Activated naive CD8-positive, alpha-beta T cell treated with anti-CD3 and anti-CD28 coated beads, Interleukin-2, amount 10 ng/mL, durations not matched to agents 7 days and 5 days (primary cell): ENCODE results near the gene SCARB2. TPM values are rescaled to one million over a fixed set of nuclear protein-coding genes. Genes with fewer than 3 reads are reported as not detected.
"Not testable (repeated sequence)": the region's sequence is repeated elsewhere in the genome, so short reads cannot be mapped to it uniquely, and the experiment has no call there.

Source experiments
- ATAC-seq: fragments of 150-1000 bp; cut with Tn5 transposase; one replicate; pipeline ENCODE4 v1.10.0; 2021; ENCODE audit warnings: low read depth, moderate library complexity
- POLR2A ChIA-PET: fragments of 350-600 bp; sonication (Branson Sonifier 250); formaldehyde crosslinking; loops from one replicate; lab custom pipeline; 2021; ENCODE audit warnings: antibody characterized with exemption; lab: Charles Lee
- DNase-seq: peaks from one replicate; pipeline ENCODE4 v3.0.0; 2021
- H3K27ac Mint-ChIP-seq: one replicate; pipeline ENCODE4 v1.8.0; 2022; ENCODE audit warnings: mild to moderate bottlenecking, mixed read lengths
- H3K27me3 Mint-ChIP-seq: one replicate; pipeline ENCODE4 v1.8.0; 2022; ENCODE audit warnings: mild to moderate bottlenecking, moderate library complexity, mixed read lengths
- H3K36me3 Mint-ChIP-seq: one replicate; pipeline ENCODE4 v1.8.0; 2021; ENCODE audit warnings: mild to moderate bottlenecking, mixed read lengths
- H3K4me1 Mint-ChIP-seq: one replicate; pipeline ENCODE4 v1.8.0; 2021; ENCODE audit warnings: mixed read lengths
- H3K4me3 Mint-ChIP-seq: one replicate; pipeline ENCODE4 v1.8.0; 2022; ENCODE audit warnings: mild to moderate bottlenecking, moderate library complexity, mixed read lengths
- H3K9me3 Mint-ChIP-seq: one replicate; pipeline ENCODE4 v1.8.0; 2021; ENCODE audit warnings: mixed read lengths
- total RNA-seq, 2 experiments: library from RNA; stranded (reverse); gene quantifications; one replicate each; pipeline ENCODE4 v1.2.3, GENCODE V29; 2021

SCARB2 gene
- total RNA-seq = 10 to 100 TPM; 16.3 to 18.4 TPM

- Mint-ChIP-seq H3K36me3 (no peaks in the 10 kb centered on the region), H3K27ac (peak within 1 kb of the TSS; percentile 85), H3K9me3 (no peaks in the 10 kb centered on the region), H3K27me3 (peaks cover 16% of the 10 kb centered on the region), H3K4me1 (peaks cover 31% of the 10 kb centered on the region), H3K4me3 (peak within 1 kb of the TSS; percentile 86)
- DNase-seq = peak; percentile 81
- peak; percentile 78 for ATAC-seq
- POLR2A ChIA-PET = interaction anchor here (0.7 to 1.1 kb wide), 4 partner anchors 9 to 1547 kb away, joined by 3 to 4 read pairs (median 3); partner anchors contain the start of gene NUP54
Measured at GRCh38 chr4:76213415-76214176, at the start of gene SCARB2. Gene SCARB2 (minus strand): TSS chr4:76213824. CDS start chr4:76213543, 281 bp downstream.

GRCh38 chr4:76260571-76260970 is 46.9 kb upstream of the SCARB2 start:
- DNase-seq (no peak), ATAC-seq (no peak)
- Mint-ChIP-seq H3K9me3 (no peaks in the 10 kb centered on the region), H3K4me1 (no peaks in the 10 kb centered on the region), H3K27me3 (peaks cover 17% of the 10 kb centered on the region), H3K36me3 (no peaks in the 10 kb centered on the region), H3K27ac (no peak overlapping the region), H3K4me3 (no peak overlapping the region)
- POLR2A ChIA-PET = no interaction called here

GRCh38 chr4:76257824-76258223 is 44.2 kb upstream of the SCARB2 start:
- DNase-seq (no peak), ATAC-seq (no peak)
- Mint-ChIP-seq H3K27me3 (peaks cover 37% of the 10 kb centered on the region), H3K27ac (no peak overlapping the region), H3K36me3 (no peaks in the 10 kb centered on the region), H3K9me3 (no peaks in the 10 kb centered on the region), H3K4me1 (no peaks in the 10 kb centered on the region), H3K4me3 (no peak overlapping the region)
- POLR2A ChIA-PET = no interaction called here

GRCh38 chr4:76256968-76257367 is 43.3 kb upstream of the SCARB2 start:
- no peak overlapping the region for H3K27ac Mint-ChIP-seq
- POLR2A ChIA-PET = no interaction called here
- no peaks in the 10 kb centered on the region for H3K36me3 Mint-ChIP-seq
- H3K4me1 Mint-ChIP-seq = no peaks in the 10 kb centered on the region
- no peaks in the 10 kb centered on the region for H3K9me3 Mint-ChIP-seq
- no peak overlapping the region for H3K4me3 Mint-ChIP-seq
- no peak for ATAC-seq
- DNase-seq = no peak
- peaks cover 42% of the 10 kb centered on the region for H3K27me3 Mint-ChIP-seq

GRCh38 chr4:76256032-76256431 is 42.4 kb upstream of the SCARB2 start:
- H3K27me3 Mint-ChIP-seq = peaks cover 48% of the 10 kb centered on the region
- ATAC-seq (no peak), DNase-seq (no peak)
- no peak overlapping the region for H3K27ac Mint-ChIP-seq
- POLR2A ChIA-PET = no interaction called here
- peaks cover 4% of the 10 kb centered on the region for H3K4me1 Mint-ChIP-seq
- no peaks in the 10 kb centered on the region for H3K9me3 Mint-ChIP-seq
- no peaks in the 10 kb centered on the region for H3K36me3 Mint-ChIP-seq
- H3K4me3 Mint-ChIP-seq = no peak overlapping the region

GRCh38 chr4:76253511-76253910 is 39.9 kb upstream of the SCARB2 start:
- Mint-ChIP-seq H3K36me3 (no peaks in the 10 kb centered on the region), H3K27me3 (peaks cover 63% of the 10 kb centered on the region), H3K4me1 (peaks cover 6% of the 10 kb centered on the region), H3K9me3 (no peaks in the 10 kb centered on the region), H3K27ac (no peak overlapping the region), H3K4me3 (no peak overlapping the region)
- DNase-seq (no peak), ATAC-seq (no peak)
- POLR2A ChIA-PET = no interaction called here

- no peak for ATAC-seq
- H3K27me3 Mint-ChIP-seq = peaks cover 69% of the 10 kb centered on the region
- no peaks in the 10 kb centered on the region for H3K36me3 Mint-ChIP-seq
- H3K9me3 Mint-ChIP-seq = no peaks in the 10 kb centered on the region
- POLR2A ChIA-PET = no interaction called here
- no peak overlapping the region for H3K27ac Mint-ChIP-seq
- peaks cover 6% of the 10 kb centered on the region for H3K4me1 Mint-ChIP-seq
- DNase-seq = no peak
- H3K4me3 Mint-ChIP-seq = no peak overlapping the region
Measured at GRCh38 chr4:76252271-76252653, 38.6 kb upstream of the SCARB2 start.

- H3K4me1 Mint-ChIP-seq = peaks cover 6% of the 10 kb centered on the region
- H3K36me3 Mint-ChIP-seq = no peaks in the 10 kb centered on the region
- H3K27me3 Mint-ChIP-seq = peaks cover 73% of the 10 kb centered on the region
- POLR2A ChIA-PET = no interaction called here
- ATAC-seq = peak; percentile 82
- peak within 1 kb of the TSS; percentile 80 for H3K4me3 Mint-ChIP-seq
- no peak within 1 kb of the TSS for H3K27ac Mint-ChIP-seq
- DNase-seq = peak; percentile 59
- H3K9me3 Mint-ChIP-seq = no peaks in the 10 kb centered on the region
Measured at GRCh38 chr4:76251441-76252270, 38.0 kb upstream of the SCARB2 start, which contains the start of gene FAM47E. Gene FAM47E (plus strand): TSS chr4:76251721. CDS start chr4:76251747, 26 bp downstream.

- no peak for DNase-seq
- peaks cover 72% of the 10 kb centered on the region for H3K27me3 Mint-ChIP-seq
- no peaks in the 10 kb centered on the region for H3K9me3 Mint-ChIP-seq
- no peak for ATAC-seq
- POLR2A ChIA-PET = no interaction called here
- H3K36me3 Mint-ChIP-seq = no peaks in the 10 kb centered on the region
- H3K4me3 Mint-ChIP-seq = peak overlapping the region; percentile 80
- H3K4me1 Mint-ChIP-seq = peaks cover 6% of the 10 kb centered on the region
- no peak overlapping the region for H3K27ac Mint-ChIP-seq
Measured at GRCh38 chr4:76250962-76251361, 37.3 kb upstream of the SCARB2 start.

- Mint-ChIP-seq H3K27ac (no peak overlapping the region), H3K27me3 (peaks cover 48% of the 10 kb centered on the region), H3K9me3 (peaks cover 2% of the 10 kb centered on the region), H3K4me3 (no peak overlapping the region), H3K4me1 (peaks cover 6% of the 10 kb centered on the region), H3K36me3 (no peaks in the 10 kb centered on the region)
- DNase-seq (no peak), ATAC-seq (no peak)
- POLR2A ChIA-PET = no interaction called here
Measured at GRCh38 chr4:76246852-76247251, 33.2 kb upstream of the SCARB2 start.

GRCh38 chr4:76246025-76246424 is 32.4 kb upstream of the SCARB2 start:
- peaks cover 2% of the 10 kb centered on the region for H3K4me1 Mint-ChIP-seq
- H3K27me3 Mint-ChIP-seq = peaks cover 43% of the 10 kb centered on the region
- ATAC-seq (no peak), DNase-seq (no peak)
- POLR2A ChIA-PET = no interaction called here
- peaks cover 2% of the 10 kb centered on the region for H3K9me3 Mint-ChIP-seq
- H3K4me3 Mint-ChIP-seq = no peak overlapping the region
- H3K27ac Mint-ChIP-seq = no peak overlapping the region
- H3K36me3 Mint-ChIP-seq = no peaks in the 10 kb centered on the region

GRCh38 chr4:76243877-76244276 is 30.3 kb upstream of the SCARB2 start:
- ATAC-seq, H3K27ac Mint-ChIP-seq, DNase-seq, POLR2A ChIA-PET, H3K4me3 Mint-ChIP-seq, H3K36me3 Mint-ChIP-seq, H3K4me1 Mint-ChIP-seq: not testable (repeated sequence)
- peaks cover 30% of the 10 kb centered on the region for H3K27me3 Mint-ChIP-seq
- peaks cover 12% of the 10 kb centered on the region for H3K9me3 Mint-ChIP-seq

- peaks cover 16% of the 10 kb centered on the region for H3K27me3 Mint-ChIP-seq
- peaks cover 21% of the 10 kb centered on the region for H3K9me3 Mint-ChIP-seq
- H3K4me3 Mint-ChIP-seq = no peak overlapping the region
- DNase-seq (no peak), ATAC-seq (no peak)
- H3K4me1 Mint-ChIP-seq = no peaks in the 10 kb centered on the region
- peaks cover 9% of the 10 kb centered on the region for H3K36me3 Mint-ChIP-seq
- POLR2A ChIA-PET = no interaction called here
- H3K27ac Mint-ChIP-seq = no peak overlapping the region
Measured at GRCh38 chr4:76240236-76240635, 26.6 kb upstream of the SCARB2 start.
